IMR-90 (cell line): Measurements from ENCODE around the gene PLXNA4. TPM values are rescaled to one million over a fixed set of nuclear protein-coding genes. Genes with fewer than 3 reads are reported as not detected.

Source experiments
- ATAC-seq: fragments of 200-7000 bp; cut with Tn5 transposase; 2 replicates; pipeline ENCODE4 v1.9.1; 2020; ENCODE audit warnings: low read depth, mild to moderate bottlenecking, moderate library complexity
- BruUV-seq: library from RNA; stranded (reverse); fragments of 400-500 nt; replicated peaks from 2 replicates; lab custom pipeline; 2021; lab: Mats Ljungman, UMichigan
- CTCF ChIA-PET: fragments of 300-600 bp; formaldehyde crosslinking; extraction: SDS; loops from one replicate; lab custom pipeline; 2021; ENCODE audit warnings: antibody characterized with exemption; lab: Yijun Ruan, JAX
- POLR2A ChIA-PET: fragments of 300-600 bp; sonication (Branson Sonifier 250); formaldehyde crosslinking; loops from one replicate; lab custom pipeline; 2022; ENCODE audit warnings: antibody characterized with exemption; ENCODE audit not compliant: unreplicated experiment; lab: Charles Lee
- DNase-seq: peaks from one replicate; pipeline ENCODE4 v3.0.0; 2013
- H2AFZ ChIP-seq: replicated peaks from 2 replicates; pipeline ENCODE3; 2013; ENCODE audit warnings: low read length, mild to moderate bottlenecking; ENCODE audit not compliant: poor library complexity
- H2AK5ac ChIP-seq: 2 replicates; pipeline ENCODE4 v1.6.1; 2013; ENCODE audit warnings: low read depth, low read length, inconsistent platforms
- H2AK9ac ChIP-seq: replicated peaks from 2 replicates; pipeline ENCODE3; 2013; ENCODE audit warnings: mild to moderate bottlenecking, low read depth, low read length, moderate library complexity; ENCODE audit not compliant: poor library complexity
- H2BK120ac ChIP-seq: 2 replicates; pipeline ENCODE4 v1.6.1; 2013; ENCODE audit warnings: low read depth, low read length, inconsistent platforms
- H2BK15ac ChIP-seq: 3 replicates; pipeline ENCODE4 v1.6.1; 2013; ENCODE audit warnings: low read depth, low read length, inconsistent platforms
- H2BK20ac ChIP-seq: 2 replicates; pipeline ENCODE4 v1.6.1; 2013; ENCODE audit warnings: low read depth, mild to moderate bottlenecking, inconsistent platforms, low read length, moderate library complexity
- H2BK5ac ChIP-seq: 2 replicates; pipeline ENCODE4 v1.6.1; 2013; ENCODE audit warnings: mild to moderate bottlenecking, low read depth, low read length, inconsistent platforms; ENCODE audit not compliant: poor library complexity, severe bottlenecking
- H3K14ac ChIP-seq: replicated peaks from 2 replicates; pipeline ENCODE4 v1.6.1; 2013; ENCODE audit warnings: low read depth, low read length, inconsistent platforms
- H3K18ac ChIP-seq: 2 replicates; pipeline ENCODE4 v1.6.1; 2013; ENCODE audit warnings: low read depth, low read length, control low read depth
- H3K23ac ChIP-seq: 2 replicates; pipeline ENCODE4 v1.6.1; 2013; ENCODE audit warnings: low read depth, low read length, inconsistent platforms
- H3K27ac ChIP-seq: 2 replicates; pipeline ENCODE4 v1.5.1; 2013; ENCODE audit warnings: mild to moderate bottlenecking, control low read depth, low read length; ENCODE audit not compliant: insufficient read depth
- H3K27me3 ChIP-seq: 2 replicates; pipeline ENCODE4 v1.6.1; 2013; ENCODE audit warnings: low read length; ENCODE audit not compliant: control insufficient read depth, insufficient read depth
- H3K36me3 ChIP-seq: 2 replicates; pipeline ENCODE4 v1.6.1; 2013; ENCODE audit warnings: low read length, mixed read lengths; ENCODE audit not compliant: control insufficient read depth, insufficient read depth
- H3K4ac ChIP-seq: 2 replicates; pipeline ENCODE4 v1.6.1; 2013; ENCODE audit warnings: low read depth, low read length, inconsistent platforms
- H3K4me1 ChIP-seq: 2 replicates; pipeline ENCODE4 v1.6.1; 2013; ENCODE audit warnings: low read length, mixed read lengths; ENCODE audit not compliant: control insufficient read depth, insufficient read depth
- H3K4me2 ChIP-seq: 2 replicates; pipeline ENCODE4 v1.6.1; 2013; ENCODE audit warnings: low read depth, mild to moderate bottlenecking, control low read depth, low read length, moderate library complexity
- H3K4me3 ChIP-seq: 2 replicates; pipeline ENCODE4 v1.5.1; 2013; ENCODE audit warnings: low read depth, mild to moderate bottlenecking, control low read depth, low read length, moderate library complexity; ENCODE audit not compliant: insufficient read depth
- H3K56ac ChIP-seq: 2 replicates; pipeline ENCODE4 v1.6.1; 2013; ENCODE audit warnings: low read length, inconsistent platforms; ENCODE audit not compliant: insufficient read depth; ENCODE audit errors: extremely low read depth
- H3K79me1 ChIP-seq, 2 experiments: 2 replicates each; pipeline ENCODE4 v1.6.1; 2013; ENCODE audit warnings: low read length in 2 of 2, inconsistent platforms in 1 of 2, low read depth in 1 of 2
- H3K9ac ChIP-seq: 2 replicates; pipeline ENCODE4 v1.6.1; 2013; ENCODE audit warnings: low read depth, low read length, control low read depth
- H3K9me1 ChIP-seq: 2 replicates; pipeline ENCODE4 v1.6.1; 2013; ENCODE audit warnings: low read length, inconsistent platforms; ENCODE audit not compliant: insufficient read depth
- H3K9me3 ChIP-seq: 2 replicates; pipeline ENCODE4 v1.6.1; 2013; ENCODE audit warnings: low read length; ENCODE audit not compliant: control insufficient read depth, insufficient read depth
- H4K20me1 ChIP-seq: 2 replicates; pipeline ENCODE4 v1.6.1; 2013; ENCODE audit warnings: low read length, inconsistent platforms; ENCODE audit not compliant: insufficient read depth
- H4K5ac ChIP-seq: 2 replicates; pipeline ENCODE4 v1.6.1; 2013; ENCODE audit warnings: mild to moderate bottlenecking, low read depth, low read length, control low read depth
- H4K8ac ChIP-seq, 2 experiments: 2 replicates each; pipeline ENCODE4 v1.6.1; 2013; ENCODE audit warnings: low read depth in 2 of 2, low read length in 2 of 2, control low read depth in 1 of 2, inconsistent platforms in 1 of 2
- H4K91ac ChIP-seq: 2 replicates; pipeline ENCODE4 v1.6.1; 2013; ENCODE audit warnings: low read depth, low read length, inconsistent platforms; ENCODE audit not compliant: insufficient read depth
- BHLHE40 ChIP-seq: fragments of 150-350 bp; IDR thresholded peaks from 2 replicates; pipeline ENCODE4 v1.6.1; 2016; ENCODE audit warnings: mild to moderate bottlenecking, low read depth, low read length
- CTCF ChIP-seq: conservative IDR thresholded peaks from 2 replicates; pipeline ENCODE4 v1.5.1; 2012; ENCODE audit warnings: mild to moderate bottlenecking, low read depth, low read length, improper control_type of control experiment
- FOS ChIP-seq: fragments of 150-350 bp; IDR thresholded peaks from 2 replicates; pipeline ENCODE4 v1.6.1; 2016; ENCODE audit warnings: low read depth, low read length
- MAZ ChIP-seq: IDR thresholded peaks from 2 replicates; pipeline ENCODE4 v1.6.1; 2012; ENCODE audit warnings: low read depth, mild to moderate bottlenecking, low read length, improper control_type of control experiment, moderate library complexity, borderline replicate concordance
- POLR2A ChIP-seq: IDR thresholded peaks from 2 replicates; pipeline ENCODE4 v1.6.1; 2012; ENCODE audit warnings: mild to moderate bottlenecking, low read depth, low read length
- dilution Hi-C: fragments of 300-500 bp; cut with HindIII; formaldehyde crosslinking; loops from one replicate; pipeline ENCODE4 v1.14.3; 2018; ENCODE audit warnings: low sequenced_read_pairs; ENCODE audit not compliant: unreplicated experiment
- in situ Hi-C: fragments of 300-500 bp; cut with MboI; formaldehyde crosslinking; loops from 3 replicates; pipeline ENCODE4 v1.14.3; 2019; ENCODE audit warnings: low sequenced_read_pairs, inconsistent platforms, mixed read lengths
- intact Hi-C: fragments of 100-400 bp; cut with micrococcal nuclease; formaldehyde crosslinking; loops from 2 replicates; pipeline ENCODE4 v1.10.0; 2022
- polyA plus RNA-seq, 3 experiments: library from polyadenylated mRNA; depleted of rRNA; stranded (reverse); fragments of >200 nt; gene quantifications; 2 replicates each; pipeline ENCODE4 v1.2.3, GENCODE V29; 2012; ENCODE audit warnings: low replicate concordance in 1 of 3
- total RNA-seq: library from RNA; depleted of rRNA; stranded (reverse); fragments of >200 nt; gene quantifications from 2 replicates; pipeline ENCODE4 v1.2.3, GENCODE V29; 2012

Gene PLXNA4
- total and polyA plus RNA-seq, 2 of the 4 experiments (the other 2 are of a cell fraction) = under 0.01 TPM

DNA sequence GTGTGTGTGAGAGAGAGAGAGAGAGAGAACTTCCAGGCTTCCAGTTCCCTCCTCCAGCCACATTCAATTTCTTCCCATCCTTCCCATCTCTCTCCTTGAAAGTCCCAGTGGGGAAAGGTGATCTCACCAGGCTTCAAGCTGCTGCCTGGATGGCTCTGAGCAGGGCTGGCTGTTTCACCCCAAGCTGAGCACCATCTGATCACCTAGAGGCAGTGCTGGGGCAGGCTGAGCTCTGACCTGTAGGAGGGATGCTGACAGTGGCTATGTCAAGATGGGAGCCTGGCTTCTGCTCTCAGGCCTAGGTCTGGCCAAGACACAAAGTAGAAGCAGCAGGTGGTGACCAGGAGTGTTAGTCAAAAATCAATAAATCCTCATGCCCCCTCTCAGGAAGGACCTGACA lies 370.8 kb downstream of the PLXNA4 start:
- Histone ChIP-seq H2BK5ac (no peak overlapping the region), H4K91ac (no peak overlapping the region), H2BK120ac (no peak overlapping the region), H2AFZ (no peak overlapping the region), H3K23ac (no peak overlapping the region), H3K9me1 (no peaks in the 10 kb centered on the region), H2BK15ac (no peak overlapping the region), H3K4me1 (no peaks in the 10 kb centered on the region), H3K9ac (no peak overlapping the region), H3K4me3 (no peak overlapping the region), H3K27me3 (no peaks in the 10 kb centered on the region), H3K18ac (no peak overlapping the region), H3K9me3 (no peaks in the 10 kb centered on the region), H3K4ac (no peak overlapping the region), H3K36me3 (no peaks in the 10 kb centered on the region), H3K14ac (no peak overlapping the region), H3K27ac (no peak overlapping the region), H3K4me2 (no peak overlapping the region), H2BK20ac (no peak overlapping the region), H3K79me1 (no peaks in the 10 kb centered on the region), H4K8ac (no peak overlapping the region), H3K56ac (no peak overlapping the region), H4K20me1 (no peaks in the 10 kb centered on the region), H4K5ac (no peak overlapping the region), H2AK5ac (no peak overlapping the region), H2AK9ac (no peak overlapping the region)
- ChIA-PET POLR2A (no interaction called here), CTCF (no interaction called here)
- no TSS peak for BruUV-seq
- intact Hi-C loops = no loop called here
- in situ Hi-C loops = no loop called here
- dilution Hi-C loops = no loop called here
- no peak for TF ChIP-seq BHLHE40
- no peak for TF ChIP-seq CTCF
- TF ChIP-seq MAZ = no peak
- TF ChIP-seq POLR2A = no peak
- TF ChIP-seq FOS = no peak
- ATAC-seq (no peak), DNase-seq (no peak)
